ENCODE data around the gene TPGS2. TPM values are rescaled to one million over a fixed set of nuclear protein-coding genes. Genes with fewer than 3 reads are reported as not detected.

The TPGS2 gene
- polyA plus RNA-seq, 2 of the 4 experiments (the other 2 are of a cell fraction) = 71.9 to 143 TPM

- TF ChIP-seq HMGXB4 (CRISPR knock-in tag; IDR thresholded peaks at IDR 0.05; ENCODE audit: borderline replicate concordance) (no peak), ZSCAN20 (CRISPR knock-in tag; IDR thresholded peaks at IDR 0.05) (no peak), PHF8 (IDR thresholded peaks at IDR 0.05; ENCODE audit: borderline replicate concordance, low read depth) (no peak), TFCP2L1 (CRISPR knock-in tag; IDR thresholded peaks at IDR 0.05) (no peak)
Measured at GRCh38 chr18:36828157-36828629, 609 bp downstream of the TPGS2 start (continued).

- no peak for ATAC-seq
- H3K4me2 ChIP-seq = no peak overlapping the region
- POLR2A ChIA-PET = no interaction called here
- TF ChIP-seq PBX3 (IDR thresholded peaks at IDR 0.05) = no peak
- no peak for TF ChIP-seq RCOR1 (IDR thresholded peaks at IDR 0.05; ENCODE audit: low read depth, low read length)
- TF ChIP-seq FOSL2 (IDR thresholded peaks at IDR 0.05) = no peak
- no peak for TF ChIP-seq FOSL2 (CRISPR knock-in tag; IDR thresholded peaks at IDR 0.05)
- TF ChIP-seq ESRRA (IDR thresholded peaks at IDR 0.05; ENCODE audit: borderline replicate concordance, low read length) = no peak
- no peak for TF ChIP-seq ATOH8 (CRISPR knock-in tag; IDR thresholded peaks at IDR 0.05; ENCODE audit: low read depth)
- no peak for TF ChIP-seq NR3C1 (IDR thresholded peaks at IDR 0.05)
- TF ChIP-seq NPAS2 (CRISPR knock-in tag; IDR thresholded peaks at IDR 0.05; ENCODE audit: borderline replicate concordance) = no peak
- TF ChIP-seq PHF8 (IDR thresholded peaks at IDR 0.05; ENCODE audit: borderline replicate concordance, low read depth) = no peak
- no peak for TF ChIP-seq NFE2L2 (conservative IDR thresholded peaks at IDR 0.05; ENCODE audit: low read length)
- no peak for TF ChIP-seq HES2 (IDR thresholded peaks at IDR 0.05)
- H3K27ac ChIP-seq = no peak overlapping the region
- H3K4me1 ChIP-seq = 0 out of 3 replicates have a peak, but pooled peaks cover 15% of the 10 kb centered on the region
- H3K9me3 ChIP-seq = no peaks in the 10 kb centered on the region
- CTCF ChIA-PET = no interaction called here
- no peak for FAIRE-seq
- 97% methylated on average over 3 of the region's 3 CpGs for WGBS (ENCODE audit: missing lambda C conversion rate)
- no peak overlapping the region for H3K4me3 ChIP-seq
- DNase-seq (ENCODE audit: low read depth in 1 of 2, low spot score in 1 of 2) = no peak
Measured at GRCh38 chr18:36826556-36826955, 2.2 kb downstream of the TPGS2 start.

- Histone ChIP-seq H3K4me2 (no peak overlapping the region), H3K9me3 (no peaks in the 10 kb centered on the region), H3K4me1 (0 out of 3 replicates have a peak, but pooled peaks cover 13% of the 10 kb centered on the region), H3K27ac (no peak overlapping the region), H3K4me3 (no peak overlapping the region)
- POLR2A ChIA-PET = interaction anchor here (0.5 kb wide), 1 partner anchor 26 kb away, joined by 3 read pairs; no protein-coding TSS in a partner anchor
- DNase-seq (ENCODE audit: low read depth in 1 of 2, low spot score in 1 of 2) (no peak), ATAC-seq (no peak), FAIRE-seq (no peak)
- TF ChIP-seq HEYL (CRISPR knock-in tag; IDR thresholded peaks at IDR 0.05) (no peak), REST (IDR thresholded peaks at IDR 0.05) (no peak)
- CTCF ChIA-PET = no interaction called here
Measured at GRCh38 chr18:36825526-36825925, 3.3 kb downstream of the TPGS2 start.

Measured in A549 (cell line).